Liver (tissue), 9 donors: ENCODE measurements around the gene ASXL1. TPM values are rescaled to one million over a fixed set of nuclear protein-coding genes. Genes with fewer than 3 reads are reported as not detected.

Source experiments
- DNase-seq: peaks from one replicate; pipeline ENCODE4 v3.0.0-alpha.2; 2017; ENCODE audit warnings: low spot score
- H3K27ac ChIP-seq, 2 donors: one replicate each; pipeline ENCODE4 v1.7.0; 2013; ENCODE audit warnings: inconsistent platforms in 2 of 2, low read length in 2 of 2, control low read depth in 1 of 2, low read depth in 1 of 2, mild to moderate bottlenecking in 1 of 2
- H3K27me3 ChIP-seq, 4 donors: one replicate each; pipeline versions ENCODE4 v1.6.1 to v1.7.0; 2013; ENCODE audit warnings: low read length in 3 of 4, inconsistent platforms in 1 of 4, mild to moderate bottlenecking in 1 of 4, moderate library complexity in 1 of 4; ENCODE audit not compliant: control insufficient read depth in 4 of 4, insufficient read depth in 4 of 4
- H3K36me3 ChIP-seq, 4 donors: one replicate each; pipeline versions ENCODE4 v1.6.1 to v1.7.0; 2013; ENCODE audit warnings: low read length in 3 of 4, mild to moderate bottlenecking in 3 of 4, low read depth in 1 of 4, moderate library complexity in 1 of 4; ENCODE audit not compliant: control insufficient read depth in 4 of 4, insufficient read depth in 3 of 4
- H3K4me1 ChIP-seq, 4 donors: one replicate each; pipeline versions ENCODE4 v1.6.1 to v1.7.0; 2013; ENCODE audit warnings: low read length in 3 of 4, mild to moderate bottlenecking in 3 of 4, moderate library complexity in 1 of 4; ENCODE audit not compliant: control insufficient read depth in 4 of 4, insufficient read depth in 4 of 4
- H3K4me3 ChIP-seq, 3 donors: one replicate each; pipeline versions ENCODE4 v1.6.1 to v1.7.0; 2013; ENCODE audit warnings: low read length in 3 of 3, control low read depth in 1 of 3, low read depth in 1 of 3, mild to moderate bottlenecking in 1 of 3
- H3K9ac ChIP-seq, 2 donors: one replicate each; pipeline ENCODE4 v1.7.0; 2013; ENCODE audit warnings: low read length in 2 of 2, mild to moderate bottlenecking in 2 of 2, moderate library complexity in 2 of 2, control low read depth in 1 of 2, low read depth in 1 of 2
- H3K9me3 ChIP-seq, 4 donors: one replicate each; pipeline versions ENCODE4 v1.6.1 to v1.7.0; 2013; ENCODE audit warnings: low read length in 3 of 4; ENCODE audit not compliant: control insufficient read depth in 4 of 4
- ATF3 ChIP-seq: IDR thresholded peaks from 2 replicates; pipeline ENCODE4 v1.6.1; 2016; ENCODE audit warnings: antibody characterized with exemption
- CTCF ChIP-seq: fragments of 150-350 bp; IDR thresholded peaks from 2 replicates; pipeline ENCODE4 v1.5.1; 2017; ENCODE audit warnings: improper control_type of control experiment, low read depth, low read length; ENCODE audit not compliant: missing input control
- EGR1 ChIP-seq, 2 donors: IDR thresholded peaks; 2 replicates each; pipeline ENCODE4 v1.6.1; 2016 to 2018; ENCODE audit warnings: antibody characterized with exemption in 2 of 2, low read depth in 2 of 2
- FOXA1 ChIP-seq: IDR thresholded peaks from 2 replicates; pipeline ENCODE4 v1.6.1; 2016; ENCODE audit warnings: antibody characterized with exemption
- FOXA2 ChIP-seq: IDR thresholded peaks from 2 replicates; pipeline ENCODE4 v1.6.1; 2016; ENCODE audit warnings: antibody characterized with exemption
- GABPA ChIP-seq, 2 donors: IDR thresholded peaks in 1 of 2; conservative IDR thresholded peaks in 1 of 2; 2 replicates each; pipeline ENCODE4 v1.6.1; 2016; ENCODE audit warnings: antibody characterized with exemption in 2 of 2, mild to moderate bottlenecking in 1 of 2, moderate library complexity in 1 of 2
- HNF4A ChIP-seq, 2 donors: conservative IDR thresholded peaks; 2 replicates each; pipeline ENCODE4 v1.6.1; 2016; ENCODE audit warnings: antibody characterized with exemption in 2 of 2, mild to moderate bottlenecking in 2 of 2
- HNF4G ChIP-seq: IDR thresholded peaks from 2 replicates; pipeline ENCODE4 v1.6.1; 2016; ENCODE audit warnings: antibody characterized with exemption
- JUND ChIP-seq, 2 donors: IDR thresholded peaks; 2 replicates each; pipeline ENCODE4 v1.6.1; 2016; ENCODE audit warnings: antibody characterized with exemption in 2 of 2
- NR2F2 ChIP-seq: IDR thresholded peaks from 2 replicates; pipeline ENCODE4 v1.6.1; 2016; ENCODE audit warnings: antibody characterized with exemption
- RAD21 ChIP-seq, 2 donors: IDR thresholded peaks; 2 replicates each; pipeline ENCODE4 v1.6.1; 2016; ENCODE audit warnings: antibody characterized with exemption in 2 of 2, mild to moderate bottlenecking in 2 of 2
- REST ChIP-seq: IDR thresholded peaks from 2 replicates; pipeline ENCODE4 v1.6.1; 2016; ENCODE audit warnings: antibody characterized with exemption, mild to moderate bottlenecking
- RXRA ChIP-seq, 2 donors: IDR thresholded peaks; 2 replicates each; pipeline ENCODE4 v1.6.1; 2017 to 2018; ENCODE audit warnings: antibody characterized with exemption in 2 of 2, mild to moderate bottlenecking in 1 of 2
- SP1 ChIP-seq: IDR thresholded peaks from 2 replicates; pipeline ENCODE4 v1.6.1; 2018; ENCODE audit warnings: antibody characterized with exemption, mild to moderate bottlenecking
- TAF1 ChIP-seq: conservative IDR thresholded peaks from 2 replicates; pipeline ENCODE4 v1.6.1; 2016; ENCODE audit warnings: antibody characterized with exemption, mild to moderate bottlenecking
- YY1 ChIP-seq: IDR thresholded peaks from 2 replicates; pipeline ENCODE4 v1.6.1; 2016; ENCODE audit warnings: antibody characterized with exemption, mild to moderate bottlenecking
- ZBTB33 ChIP-seq: IDR thresholded peaks from 2 replicates; pipeline ENCODE4 v1.6.1; 2016; ENCODE audit warnings: antibody characterized with exemption
- WGBS: extraction: QIAGEN DNeasy Blood & Tissue Kit; methylation state at CpG from one replicate; pipeline ENCODE4 v1.1.7; 2013; 5-methylcytosine and 5-hydroxymethylcytosine counted together
- polyA plus RNA-seq, 2 donors: library from polyadenylated mRNA; stranded (reverse) in 1 of 2; unstranded in 1 of 2; fragments of 200-250 nt in 1 of 2; fragments of >200 nt in 1 of 2; fragmentation: Nextera tagmentation in 1 of 2; extraction: Ambion mirVana in 1 of 2; gene quantifications; one replicate each; pipeline versions ENCODE4 v1.2.1 to v1.2.3, GENCODE V29; 2013 to 2015
- total RNA-seq, 2 donors: library from RNA; depleted of rRNA; stranded (reverse); fragments of >200 nt; gene quantifications; one replicate each; pipeline ENCODE4 v1.2.3, GENCODE V29; 2014
- TF ChIP-seq, protein P1 (sequence below): IDR thresholded peaks from 2 replicates; pipeline ENCODE4 v1.6.1; 2016; ENCODE audit warnings: antibody characterized with exemption
- donor health status: healthy.
- donor health status: healthy.
- donor health status: healthy.
- donor health status: healthy.
- donor health status: healthy.

ASXL1 gene
- total and polyA plus RNA-seq, 4 donors = 13.4 to 61.3 (median 24.5) TPM

DNA sequence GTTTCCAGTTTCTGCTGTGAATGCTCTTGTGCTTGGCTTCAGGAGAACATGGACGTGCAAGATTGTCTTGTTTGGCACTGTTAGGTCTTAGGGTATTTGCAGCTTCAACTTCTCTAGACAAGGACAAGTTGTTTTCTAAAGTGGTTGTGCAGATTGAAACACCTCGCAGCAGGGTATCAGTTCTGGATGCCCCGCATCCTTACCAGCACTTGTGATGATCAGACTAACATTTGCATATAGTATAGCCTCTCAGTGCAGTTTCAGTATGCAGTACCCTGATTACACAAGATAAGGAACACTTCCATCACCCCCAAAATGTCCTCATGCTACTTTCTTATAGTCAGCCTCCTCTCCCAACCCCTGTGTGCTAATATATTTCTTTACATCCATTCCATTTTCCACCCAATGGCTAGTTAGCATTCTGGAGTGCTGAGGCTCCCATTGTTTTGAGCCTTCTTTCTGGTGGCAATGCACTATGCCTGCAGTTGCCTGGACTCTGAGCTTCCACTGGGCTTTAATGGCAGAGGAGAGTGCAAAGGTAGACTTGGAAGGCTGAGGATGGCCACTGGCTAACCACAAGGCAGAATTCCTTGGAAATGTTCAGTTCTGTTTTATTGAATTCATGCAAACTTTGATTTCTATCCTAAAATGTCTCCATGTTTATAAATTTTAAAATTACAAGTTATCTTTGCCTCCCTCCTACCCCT lies 45.3 kb upstream of the ASXL1 start:
- H3K4me1 ChIP-seq = no peaks in the 10 kb centered on the region
- H3K36me3 ChIP-seq = peaks cover 4 to 32% (median 15%) of the 10 kb centered on the region in 4 donors
- no peak overlapping the region for H3K4me3 ChIP-seq
- H3K9me3 ChIP-seq = no peaks in the 10 kb centered on the region
- no peak for DNase-seq
- WGBS = 64% methylated on average over 3 of the region's 3 CpGs
- H3K9ac ChIP-seq = no peak overlapping the region
- no peaks in the 10 kb centered on the region for H3K27me3 ChIP-seq
- no peak overlapping the region for H3K27ac ChIP-seq
- TF ChIP-seq YY1 (no peak), EGR1 (IDR thresholded peaks at IDR 0.05; ENCODE audit: low read depth in 2 of 2) (no peak), ATF3 (no peak), FOXA1 (no peak), SP1 (no peak), JUND (IDR thresholded peaks at IDR 0.05) (no peak), FOXA2 (no peak), CTCF (no peak), HNF4A (conservative IDR thresholded peaks at IDR 0.05) (no peak), NR2F2 (no peak), GABPA (IDR thresholded peaks at IDR 0.05 in 1 of 2, conservative IDR thresholded peaks at IDR 0.05 in 1 of 2) (no peak), RAD21 (IDR thresholded peaks at IDR 0.05) (no peak), TAF1 (no peak), HNF4G (no peak)
- TF ChIP-seq, protein P1, sequence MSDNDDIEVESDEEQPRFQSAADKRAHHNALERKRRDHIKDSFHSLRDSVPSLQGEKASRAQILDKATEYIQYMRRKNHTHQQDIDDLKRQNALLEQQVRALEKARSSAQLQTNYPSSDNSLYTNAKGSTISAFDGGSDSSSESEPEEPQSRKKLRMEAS = no peak

- Histone ChIP-seq H3K9ac (no peak overlapping the region), H3K4me3 (no peak overlapping the region), H3K27ac (no peak overlapping the region), H3K27me3 (no peaks in the 10 kb centered on the region), H3K4me1 (no peaks in the 10 kb centered on the region), H3K9me3 (no peaks in the 10 kb centered on the region), H3K36me3 (peaks cover 6 to 33% (median 18%) of the 10 kb centered on the region in 4 donors)
- TF ChIP-seq CTCF (no peak), NR2F2 (no peak), HNF4G (no peak), TAF1 (no peak), ZBTB33 (no peak), FOXA1 (no peak), FOXA2 (no peak), RAD21 (IDR thresholded peaks at IDR 0.05) (no peak), ATF3 (no peak), EGR1 (IDR thresholded peaks at IDR 0.05; ENCODE audit: low read depth in 2 of 2) (no peak), HNF4A (conservative IDR thresholded peaks at IDR 0.05) (no peak), RXRA (IDR thresholded peaks at IDR 0.05) (no peak), JUND (IDR thresholded peaks at IDR 0.05) (no peak), GABPA (IDR thresholded peaks at IDR 0.05 in 1 of 2, conservative IDR thresholded peaks at IDR 0.05 in 1 of 2) (no peak), YY1 (no peak), SP1 (no peak), REST (no peak)
- TF ChIP-seq, protein P1 = no peak
- WGBS = 89% methylated on average over 1 of the region's 1 CpG
- no peak for DNase-seq
These were observed 43.4 kb upstream of the ASXL1 start for GRCh38 chr20:32314768-32315167.
